Left ventricle myocardium superior (tissue), 1 donor: ENCODE data around the gene CLDN5. TPM values are rescaled to one million over a fixed set of nuclear protein-coding genes. Genes with fewer than 3 reads are reported as not detected.
A peak's percentile ranks its signal among the peaks of the same experiment; 100 is the strongest.
"Not testable (repeated sequence)": the region's sequence is repeated elsewhere in the genome, so short reads cannot be mapped to it uniquely, and the experiment has no call there.

ENCODE experiments used
- ATAC-seq: fragments of 200-7000 bp; cut with Tn5 transposase; one replicate; pipeline ENCODE4 v1.9.1; 2020; ENCODE audit warnings: mild to moderate bottlenecking, moderate library complexity
- DNase-seq: peaks from one replicate; pipeline ENCODE4 v3.0.0-alpha.2; 2020
- intact Hi-C: fragments of 100-400 bp; cut with micrococcal nuclease; formaldehyde crosslinking; loops from one replicate; pipeline ENCODE4 v1.11.0; 2022
- total RNA-seq: library from RNA; stranded (reverse); fragmentation: NEBNext Ultra II Directional; extraction: Animal tissue kit (Norgen Biotek cat#: 25700); gene quantifications from one replicate; pipeline ENCODE4 v1.2.1, GENCODE V29; 2021
- donor health status: DM: no; HTN: yes; CAD: no; lungs with severe emphysema.

The CLDN5 gene
- total RNA-seq, 1 donor from 2014 or later = 25.5 TPM

GRCh38 chr22:19550382-19550781 lies 26.2 kb upstream of the CLDN5 start:
- intact Hi-C loops = no loop called here
- ATAC-seq (no peak), DNase-seq (no peak)

DNA sequence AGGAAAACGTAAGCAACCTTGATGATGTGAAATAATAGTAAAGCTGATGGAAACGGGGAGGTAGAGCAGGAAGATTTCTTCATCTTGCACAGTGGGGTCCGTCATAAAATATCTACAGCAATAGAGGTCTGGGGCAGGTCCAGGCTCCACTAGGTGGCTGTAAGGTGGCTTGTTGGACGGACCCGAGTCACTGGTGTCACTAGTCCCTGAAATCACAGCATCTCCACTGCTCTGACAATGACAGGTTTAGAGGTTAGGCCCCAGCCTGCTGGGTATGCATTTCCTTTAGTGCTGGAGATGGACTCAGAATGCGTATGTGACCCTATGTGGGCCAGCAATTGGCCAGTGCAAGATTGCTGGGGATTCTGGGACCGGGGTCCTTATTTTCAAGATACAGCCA lies 25.2 kb upstream of the CLDN5 start:
- DNase-seq (no peak), ATAC-seq (no peak)
- intact Hi-C loops = no loop called here

GRCh38 chr22:19548964-19549363 lies 24.8 kb upstream of the CLDN5 start:
- intact Hi-C loops = no loop called here
- ATAC-seq (no peak), DNase-seq (no peak)

DNA sequence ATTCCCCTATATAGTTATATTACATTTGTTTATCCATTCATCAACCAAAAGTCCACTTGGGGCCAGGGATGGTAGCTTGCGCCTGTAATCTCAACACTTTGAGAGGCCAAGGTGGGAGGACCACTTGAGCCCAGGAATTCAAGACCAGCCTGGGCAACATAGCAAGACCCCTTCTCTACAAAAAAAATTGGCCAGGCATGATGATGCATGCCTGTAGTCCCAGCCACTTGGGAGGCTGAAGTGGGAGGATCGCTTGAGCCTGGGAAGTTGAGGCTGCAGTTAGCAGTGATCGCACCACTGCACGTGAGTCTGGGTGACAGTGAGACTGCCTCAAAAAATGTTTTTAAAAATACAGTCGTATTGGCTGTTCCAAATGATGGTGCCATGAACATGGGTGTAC lies 24.2 kb upstream of the CLDN5 start:
- ATAC-seq, intact Hi-C loops, DNase-seq: not testable (repeated sequence)

DNA sequence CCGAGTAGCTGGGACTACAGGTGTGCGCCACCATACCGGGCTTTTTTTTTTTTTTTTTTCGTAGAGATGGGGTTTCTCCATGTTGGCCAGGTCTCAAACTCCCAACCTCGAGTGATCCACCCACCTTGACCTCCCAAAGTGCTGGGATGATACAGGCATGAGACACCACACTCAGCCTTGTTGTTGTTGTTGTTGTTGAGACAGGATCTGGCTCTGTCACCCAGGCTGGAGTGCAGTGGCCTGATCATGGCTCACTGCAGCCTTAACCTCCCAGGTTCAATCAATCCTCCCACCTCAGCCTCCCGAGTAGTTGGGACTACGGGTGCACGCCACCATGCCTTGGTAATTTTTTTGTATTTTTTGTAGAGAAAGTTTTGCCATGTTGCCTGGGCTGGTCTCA lies 23.4 kb upstream of the CLDN5 start:
- ATAC-seq = no peak
- intact Hi-C loops = no loop called here
- DNase-seq = no peak

DNA sequence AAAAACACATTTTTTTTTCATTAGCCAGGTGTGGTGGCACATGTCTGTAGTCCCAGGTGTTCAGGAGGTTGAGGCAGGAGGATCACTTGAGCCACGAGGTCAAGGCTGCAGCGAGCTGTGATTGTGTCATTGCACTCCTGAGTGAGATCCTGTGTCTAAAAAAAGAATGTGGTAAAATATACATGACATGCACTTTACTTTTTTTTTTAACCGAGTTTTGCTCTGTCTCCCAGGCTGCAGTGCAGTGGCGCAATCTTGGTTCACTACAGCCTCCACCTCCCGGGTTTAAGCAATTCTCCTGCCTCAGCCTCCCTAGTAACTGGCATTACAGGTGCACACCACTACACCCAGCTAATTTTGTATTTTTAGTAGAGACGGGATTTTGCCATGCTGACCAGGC lies 22.5 kb upstream of the CLDN5 start:
- no peak for DNase-seq
- intact Hi-C loops = no loop called here
- ATAC-seq = no peak

DNA sequence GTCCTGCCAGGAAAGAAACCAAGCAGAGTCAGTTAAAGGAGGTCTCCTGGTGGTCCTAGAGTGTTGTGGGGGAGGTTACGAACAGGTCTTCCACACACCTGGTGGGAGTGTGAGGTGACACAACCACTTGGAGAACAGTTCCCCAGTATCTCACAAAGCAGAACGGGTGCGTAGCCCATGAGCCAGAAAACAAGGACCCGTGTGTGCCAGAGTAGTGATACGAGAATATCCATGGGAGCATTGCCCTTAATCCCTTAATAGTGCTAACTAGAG lies 21.7 kb upstream of the CLDN5 start:
- intact Hi-C loops = no loop called here
- DNase-seq = no peak

DNA sequence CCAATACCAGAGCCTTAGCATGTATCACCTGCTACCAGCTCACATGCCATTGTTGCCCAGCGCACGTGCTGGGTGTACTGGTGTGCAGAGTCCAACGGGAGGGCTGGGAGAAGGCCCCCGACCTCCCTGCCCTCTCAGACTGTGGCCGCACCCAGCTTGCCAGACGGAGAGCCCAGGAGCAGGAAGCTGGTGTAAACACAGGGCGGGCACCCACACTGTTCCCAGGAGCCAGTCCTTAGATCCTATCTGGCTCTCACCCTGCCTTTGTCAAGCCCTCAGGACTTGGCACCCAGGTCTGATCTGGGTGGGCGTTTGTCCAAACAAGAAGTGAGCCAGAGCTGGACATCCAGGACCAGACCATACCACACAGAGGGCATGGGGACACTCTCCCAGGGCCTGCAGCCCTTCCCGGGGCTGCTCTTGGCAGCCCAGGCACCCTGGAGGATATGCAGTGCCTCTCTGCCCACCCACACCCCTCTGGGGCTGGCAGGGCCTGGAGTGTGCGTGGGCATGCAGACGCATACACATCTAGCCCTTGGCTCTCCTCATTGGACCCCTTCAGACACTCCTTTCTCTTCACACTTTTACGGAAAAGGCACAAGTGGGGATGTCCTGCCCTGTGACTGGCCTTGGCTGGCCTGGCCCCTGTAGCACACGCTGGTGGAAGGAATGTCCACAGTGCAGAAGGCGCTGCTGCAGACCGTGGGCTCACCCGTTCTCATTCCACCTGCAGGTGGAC lies 19.9 kb upstream of the CLDN5 start:
- intact Hi-C loops = no loop called here
- ATAC-seq (peak; percentile 72), DNase-seq (no peak)

More for the DNA sequence above, 21.7 kb upstream of the CLDN5 start:
- no peak for ATAC-seq

- no peak for DNase-seq
- intact Hi-C loops = no loop called here
- no peak for ATAC-seq
Measured at GRCh38 chr22:19540394-19540793, 16.2 kb upstream of the CLDN5 start.

- DNase-seq = no peak
- intact Hi-C loops = no loop called here
- ATAC-seq = no peak
Measured at GRCh38 chr22:19537941-19538488, 13.8 kb upstream of the CLDN5 start.

- DNase-seq (no peak), ATAC-seq (no peak)
- intact Hi-C loops = no loop called here
Measured at GRCh38 chr22:19536564-19536963, 12.4 kb upstream of the CLDN5 start.

GRCh38 chr22:19535001-19535400 lies 10.8 kb upstream of the CLDN5 start:
- ATAC-seq (no peak), DNase-seq (no peak)
- intact Hi-C loops = no loop called here

DNA sequence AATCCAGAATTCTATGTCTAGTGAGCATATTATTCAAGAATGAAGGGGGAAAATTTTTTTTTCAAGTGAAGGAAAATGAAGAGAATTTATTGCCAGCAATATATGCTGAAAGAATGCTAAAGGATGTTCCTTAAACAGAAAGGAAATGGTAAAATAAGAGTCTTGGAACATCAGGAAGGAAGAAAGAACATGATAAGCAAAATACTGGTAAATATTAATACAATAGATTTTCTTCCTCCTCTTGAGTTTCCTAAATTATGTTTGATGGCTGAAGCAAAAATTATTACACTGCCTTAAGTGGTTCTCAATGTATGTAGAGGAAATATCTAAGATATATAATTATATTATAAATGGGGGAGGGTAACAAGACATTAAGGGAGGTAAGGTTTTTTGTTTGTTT lies 9.6 kb upstream of the CLDN5 start:
- intact Hi-C loops = no loop called here
- ATAC-seq (no peak), DNase-seq (no peak)

DNA sequence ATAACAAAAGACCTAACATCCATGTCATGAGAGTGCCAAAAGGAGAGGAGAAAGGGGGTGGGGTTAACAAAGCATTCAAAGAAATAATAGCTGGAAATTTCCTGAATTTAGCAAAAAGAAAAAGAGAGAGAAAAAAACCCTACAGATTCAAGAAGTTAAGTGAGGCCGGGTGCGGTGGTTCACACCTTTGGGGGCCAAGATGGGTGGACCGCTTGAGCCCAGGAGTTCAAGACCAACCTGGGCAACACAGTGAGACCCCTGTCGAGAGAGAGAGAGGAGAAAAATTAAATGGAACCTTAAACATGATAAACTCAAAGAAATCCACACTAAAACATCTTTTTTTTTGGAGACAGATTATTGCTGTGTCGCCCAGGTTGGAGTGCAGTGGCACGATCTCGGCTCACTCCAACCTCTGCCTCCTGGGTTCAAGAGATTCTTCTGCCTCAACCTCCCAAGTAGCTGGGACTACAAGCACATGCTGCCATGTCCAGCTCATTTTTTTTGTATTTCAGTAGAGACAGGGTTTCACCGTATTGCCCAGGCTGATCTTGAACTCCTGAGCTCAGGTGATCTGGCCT lies 8.9 kb upstream of the CLDN5 start:
- intact Hi-C loops = no loop called here
- no peak for DNase-seq
- no peak for ATAC-seq

DNA sequence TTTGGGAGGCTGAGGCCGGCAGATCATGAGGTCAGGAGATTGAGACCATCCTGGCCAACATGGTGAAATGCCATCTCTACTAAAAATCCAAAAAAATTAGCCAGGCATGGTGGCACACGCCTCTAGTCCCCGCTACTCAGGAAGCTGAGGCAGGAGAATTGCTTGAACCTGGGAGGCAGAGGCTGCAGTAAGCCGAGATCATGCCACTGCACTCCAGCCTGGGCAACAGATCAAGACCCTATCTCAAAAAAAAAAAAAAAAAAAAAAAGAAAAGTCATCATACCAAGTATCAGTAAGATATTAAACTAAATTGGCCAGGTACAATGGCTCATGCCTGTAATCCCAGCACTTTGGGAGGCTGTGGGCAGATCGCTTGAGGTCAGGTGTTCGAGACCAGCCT lies 7.1 kb upstream of the CLDN5 start:
- DNase-seq, intact Hi-C loops, ATAC-seq: not testable (repeated sequence)

DNA sequence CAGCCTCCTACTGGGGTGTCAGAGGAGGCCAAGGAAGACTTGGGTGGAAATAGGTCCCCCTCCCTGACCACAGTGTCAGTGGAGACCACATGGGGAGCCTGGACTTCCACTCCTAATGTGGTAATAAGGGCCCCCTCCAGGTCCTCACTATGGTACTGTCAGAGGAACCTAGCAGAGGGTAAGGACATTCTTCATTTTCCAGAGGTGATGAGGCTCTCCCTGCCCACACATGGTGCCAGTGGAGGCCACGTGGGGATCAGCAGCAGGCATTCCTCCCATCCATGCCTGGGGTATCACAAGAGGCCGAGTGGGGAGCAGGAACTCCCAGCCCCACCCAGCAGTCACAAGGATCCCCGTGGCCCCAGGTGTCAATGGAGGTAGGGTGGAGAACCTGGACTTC lies 6.5 kb upstream of the CLDN5 start:
- intact Hi-C loops = no loop called here
- no peak for ATAC-seq
- DNase-seq = no peak

DNA sequence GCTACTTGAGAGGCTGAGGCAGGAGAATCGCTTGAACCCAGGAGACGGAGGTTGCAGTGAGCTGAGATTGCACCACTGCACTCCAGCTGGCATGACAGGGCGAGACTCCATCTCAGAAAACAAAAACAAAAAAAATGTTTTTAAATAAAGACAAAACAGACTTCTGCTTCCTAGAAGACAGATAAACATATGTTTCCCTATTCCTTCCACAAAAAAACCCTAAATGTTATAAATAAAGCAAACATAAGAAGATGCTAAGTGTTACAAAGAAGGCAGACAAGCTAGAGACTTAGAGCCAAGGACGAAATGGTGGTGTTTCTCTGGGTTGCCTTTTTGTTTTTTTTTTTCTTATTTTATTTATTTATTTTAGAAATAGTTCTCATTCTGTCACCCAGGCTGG lies 5.6 kb upstream of the CLDN5 start:
- no peak for ATAC-seq
- DNase-seq = no peak
- intact Hi-C loops = no loop called here

GRCh38 chr22:19527861-19528417 lies 3.7 kb upstream of the CLDN5 start:
- intact Hi-C loops = no loop called here
- no peak for DNase-seq
- ATAC-seq = no peak

DNA sequence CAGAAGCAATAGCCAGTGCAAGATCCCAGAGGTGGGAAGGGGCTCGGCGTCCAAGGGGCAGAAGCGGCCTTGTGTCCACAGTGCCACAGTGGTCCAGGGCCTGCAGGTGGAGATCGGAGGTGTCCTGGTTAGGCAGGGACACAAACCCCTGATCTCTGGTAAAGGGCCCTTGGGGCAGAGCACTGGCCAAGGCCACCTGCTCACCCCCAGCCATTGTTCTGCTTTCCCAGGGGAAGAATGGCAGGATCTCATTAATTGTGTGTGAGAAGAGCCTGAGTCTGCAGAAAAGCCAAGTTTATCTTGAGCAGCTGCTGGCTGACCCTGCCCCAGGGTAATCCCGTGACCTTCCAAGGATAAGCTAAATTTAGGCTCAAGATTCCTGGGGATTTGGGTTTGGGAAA lies 3.1 kb upstream of the CLDN5 start:
- no peak for DNase-seq
- intact Hi-C loops = no loop called here
- no peak for ATAC-seq

GRCh38 chr22:19526702-19527111 lies 2.5 kb upstream of the CLDN5 start:
- DNase-seq (no peak), ATAC-seq (no peak)
- intact Hi-C loops = no loop called here
